Endodermal cell (in vitro differentiated cells): ENCODE data around the gene COL23A1. TPM values are rescaled to one million over a fixed set of nuclear protein-coding genes. Genes with fewer than 3 reads are reported as not detected.

Source experiments
- DNase-seq: peaks from one replicate; pipeline ENCODE4 v3.0.0-alpha.2; 2017
- H3K27ac ChIP-seq: 2 replicates; pipeline ENCODE4 v1.5.1; 2013; ENCODE audit warnings: mild to moderate bottlenecking, low read depth, low read length, moderate library complexity
- H3K27me3 ChIP-seq: 2 replicates; pipeline ENCODE4 v1.6.1; 2013; ENCODE audit warnings: mild to moderate bottlenecking, low read length, moderate library complexity; ENCODE audit not compliant: insufficient read depth, control insufficient read depth, poor library complexity, severe bottlenecking
- H3K36me3 ChIP-seq: 2 replicates; pipeline ENCODE4 v1.7.0; 2013; ENCODE audit warnings: mild to moderate bottlenecking, low read length, moderate library complexity; ENCODE audit not compliant: control insufficient read depth, insufficient read depth
- H3K4me1 ChIP-seq: one replicate; pipeline ENCODE4 v1.7.0; 2013; ENCODE audit warnings: low read length; ENCODE audit not compliant: control insufficient read depth, insufficient read depth
- H3K4me3 ChIP-seq: 2 replicates; pipeline ENCODE4 v1.5.1; 2013; ENCODE audit warnings: mild to moderate bottlenecking, low read length, moderate library complexity
- H3K9ac ChIP-seq: 2 replicates; pipeline ENCODE4 v1.6.1; 2013; ENCODE audit warnings: mild to moderate bottlenecking, low read length, moderate library complexity; ENCODE audit not compliant: poor library complexity, severe bottlenecking; ENCODE audit errors: extremely low read depth
- H3K9me3 ChIP-seq: 2 replicates; pipeline ENCODE4 v1.6.1; 2013; ENCODE audit warnings: mild to moderate bottlenecking, low read length, moderate library complexity; ENCODE audit not compliant: control insufficient read depth
- H3K27ac Mint-ChIP-seq: 2 replicates; pipeline ENCODE4 v1.8.0; 2020; ENCODE audit warnings: mixed read lengths
- H3K27me3 Mint-ChIP-seq: 2 replicates; pipeline ENCODE4 v1.8.0; 2021; ENCODE audit warnings: mild to moderate bottlenecking, mixed read lengths; ENCODE audit not compliant: insufficient read depth
- H3K36me3 Mint-ChIP-seq: 2 replicates; pipeline ENCODE4 v1.8.0; 2020; ENCODE audit warnings: low read depth, mixed read lengths
- H3K4me1 Mint-ChIP-seq: 2 replicates; pipeline ENCODE4 v1.8.0; 2020; ENCODE audit warnings: mixed read lengths
- H3K4me3 Mint-ChIP-seq: 2 replicates; pipeline ENCODE4 v1.8.0; 2020; ENCODE audit warnings: mild to moderate bottlenecking, moderate library complexity, mixed read lengths
- H3K9me3 Mint-ChIP-seq: 2 replicates; pipeline ENCODE4 v1.8.0; 2020; ENCODE audit warnings: mild to moderate bottlenecking, mixed read lengths
- CTCF ChIP-seq: fragments of 200-600 bp; sonication (generic); conservative IDR thresholded peaks from 2 replicates; pipeline ENCODE4 v1.5.0; 2021; ENCODE audit warnings: antibody characterized with exemption, mild to moderate bottlenecking
- WGBS, 2 experiments: methylation state at CpG; one replicate each; pipeline versions ENCODE4 v1.1.5 to v1.1.7; 2013; ENCODE audit warnings: missing lambda C conversion rate in 2 of 2, mixed read lengths in 1 of 2; ENCODE audit not compliant: insufficient coverage in 1 of 2, insufficient read length in 1 of 2; 5-methylcytosine and 5-hydroxymethylcytosine counted together
- total RNA-seq, 2 donors: library from RNA; stranded (reverse); fragmentation: NEBNext Ultra II Directional in 1 of 2; extraction: Animal tissue kit (Norgen Biotek cat#: 25700) in 1 of 2; gene quantifications; 2 replicates in 1 of 2; 3 replicates in 1 of 2; pipeline ENCODE4 v1.2.1, GENCODE V29; 2021

The COL23A1 gene
- total RNA-seq, 2 donors from 2014 or later: 50.2 to 71.3 TPM

- WGBS, 2 experiments: 79 to 83% methylated on average over 6 to 8 of the region's 8 CpGs
- Histone ChIP-seq H3K27ac (no peak overlapping the region), H3K4me1 (no peaks in the 10 kb centered on the region), H3K9ac (no peak overlapping the region), H3K4me3 (no peak overlapping the region), H3K9me3 (peaks cover 14% of the 10 kb centered on the region), H3K36me3 (no peaks in the 10 kb centered on the region), H3K27me3 (no peaks in the 10 kb centered on the region)
- peaks cover 11% of the 10 kb centered on the region for H3K36me3 Mint-ChIP-seq
- H3K4me1 Mint-ChIP-seq: peaks cover 4% of the 10 kb centered on the region
- DNase-seq: no peak
- peaks cover 14% of the 10 kb centered on the region for H3K9me3 Mint-ChIP-seq
- TF ChIP-seq CTCF: no peak
- H3K27ac Mint-ChIP-seq: no peak overlapping the region
- no peaks in the 10 kb centered on the region for H3K27me3 Mint-ChIP-seq
- H3K4me3 Mint-ChIP-seq: no peak overlapping the region
Measured at GRCh38 chr5:178477802-178478201, 112.4 kb downstream of the COL23A1 start.

GRCh38 chr5:178476972-178477754 lies 113.0 kb downstream of the COL23A1 start:
- Mint-ChIP-seq H3K4me3 (no peak overlapping the region), H3K4me1 (peaks cover 4% of the 10 kb centered on the region), H3K36me3 (peaks cover 11% of the 10 kb centered on the region), H3K27ac (no peak overlapping the region), H3K27me3 (no peaks in the 10 kb centered on the region), H3K9me3 (peaks cover 14% of the 10 kb centered on the region)
- no peaks in the 10 kb centered on the region for H3K27me3 ChIP-seq
- peaks cover 14% of the 10 kb centered on the region for H3K9me3 ChIP-seq
- 89 to 90% methylated on average over 9 to 12 of the region's 12 CpGs for WGBS, 2 experiments
- no peaks in the 10 kb centered on the region for H3K36me3 ChIP-seq
- no peak overlapping the region for H3K9ac ChIP-seq
- DNase-seq: no peak
- no peaks in the 10 kb centered on the region for H3K4me1 ChIP-seq
- no peak for TF ChIP-seq CTCF
- no peak overlapping the region for H3K4me3 ChIP-seq
- no peak overlapping the region for H3K27ac ChIP-seq

- peaks cover 12% of the 10 kb centered on the region for H3K36me3 Mint-ChIP-seq
- H3K27ac Mint-ChIP-seq: no peak overlapping the region
Measured at GRCh38 chr5:178476531-178476930, 113.7 kb downstream of the COL23A1 start.

More at GRCh38 chr5:178476531-178476930, 113.7 kb downstream of the COL23A1 start:
- Mint-ChIP-seq H3K4me3 (no peak overlapping the region), H3K4me1 (peaks cover 9% of the 10 kb centered on the region), H3K27me3 (no peaks in the 10 kb centered on the region), H3K9me3 (peaks cover 14% of the 10 kb centered on the region)
- no peak for DNase-seq
- Histone ChIP-seq H3K4me3 (no peak overlapping the region), H3K9me3 (peaks cover 14% of the 10 kb centered on the region), H3K27me3 (no peaks in the 10 kb centered on the region), H3K27ac (no peak overlapping the region), H3K9ac (no peak overlapping the region), H3K4me1 (no peaks in the 10 kb centered on the region), H3K36me3 (no peaks in the 10 kb centered on the region)
- 97 to 98% methylated on average over 8 of the region's 8 CpGs for WGBS, 2 experiments
- TF ChIP-seq CTCF: no peak
